Stimulated activated CD8-positive, alpha-beta memory T cell treated with anti-CD3 and anti-CD28 coated beads, Interleukin-2, amount 100 ng/mL, for 48 hours (primary cell): ENCODE data around the gene MAGEL2.
"Not testable (repeated sequence)": the region's sequence is repeated elsewhere in the genome, so short reads cannot be mapped to it uniquely, and the experiment has no call there.

ENCODE experiments used
- DNase-seq, 2 donors: peaks; one replicate each; pipeline ENCODE4 v3.0.0-alpha.2; 2020; ENCODE audit warnings: low read depth in 2 of 2

MAGEL2 gene

DNA sequence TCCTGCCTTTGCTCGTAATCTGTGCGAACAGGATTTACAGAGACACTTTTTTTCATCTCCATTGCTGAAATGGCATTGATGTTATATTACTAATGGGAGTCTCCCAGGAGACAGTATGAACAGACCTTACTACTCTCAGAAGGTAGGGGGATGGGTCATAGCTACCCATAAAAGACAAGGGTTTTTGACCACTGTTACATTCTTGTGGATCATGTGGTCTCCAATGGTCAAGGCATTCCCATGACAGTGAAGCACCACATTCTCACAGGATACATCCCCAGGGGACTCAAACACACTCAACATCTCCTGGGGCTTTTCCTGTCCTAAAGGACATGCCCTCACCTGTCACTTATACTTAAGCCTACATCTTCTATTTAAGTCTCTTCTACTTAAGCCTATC, 41.4 kb downstream of the MAGEL2 start:
- no peak for DNase-seq

- no peak for DNase-seq
Observed at GRCh38 chr15:23602124-23602523, 45.5 kb downstream of the MAGEL2 start.

- DNase-seq = no peak
Observed at GRCh38 chr15:23599053-23599452, 48.6 kb downstream of the MAGEL2 start.

GRCh38 chr15:23597278-23597677, 50.4 kb downstream of the MAGEL2 start:
- DNase-seq = not testable (repeated sequence)

- DNase-seq = no peak
Observed at GRCh38 chr15:23596736-23597135, 50.9 kb downstream of the MAGEL2 start.

GRCh38 chr15:23595368-23595767, 52.3 kb downstream of the MAGEL2 start:
- DNase-seq = no peak

- no peak for DNase-seq
Observed at GRCh38 chr15:23594252-23594770, 53.4 kb downstream of the MAGEL2 start.
